GM21825 (cell line): ENCODE results near the gene MTHFD2.
"Not testable (repeated sequence)": the region's sequence is repeated elsewhere in the genome, so short reads cannot be mapped to it uniquely, and the experiment has no call there.

Source experiments
- ATAC-seq: cut with Tn5 transposase; IDR thresholded peaks from one replicate; pipeline ENCODE4 v1.9.1; 2021; ENCODE audit warnings: mild to moderate bottlenecking, moderate library complexity; ENCODE audit not compliant: unreplicated experiment

The MTHFD2 gene

GRCh38 chr2:74198461-74199274 is at the start of gene MTHFD2:
Gene MTHFD2, plus strand, starts transcription at chr2:74198615. Its CDS starts 27 bp downstream, at chr2:74198642.
- peak; percentile 83 for ATAC-seq

GRCh38 chr2:74149247-74149525 is 49.2 kb upstream of the MTHFD2 start:
- ATAC-seq: no peak

GRCh38 chr2:74149570-74150319 is 48.7 kb upstream of the MTHFD2 start:
- no peak for ATAC-seq

- ATAC-seq: no peak
Observed at GRCh38 chr2:74152954-74153353, 45.5 kb upstream of the MTHFD2 start.

GRCh38 chr2:74155830-74156229 is 42.6 kb upstream of the MTHFD2 start:
- no peak for ATAC-seq

- ATAC-seq: no peak
Observed at GRCh38 chr2:74162951-74163350, 35.5 kb upstream of the MTHFD2 start.

GRCh38 chr2:74164761-74165160 is 33.7 kb upstream of the MTHFD2 start:
- ATAC-seq: no peak

- ATAC-seq: no peak
Observed at GRCh38 chr2:74168739-74169138, 29.7 kb upstream of the MTHFD2 start.

GRCh38 chr2:74174909-74175308 is 23.5 kb upstream of the MTHFD2 start:
- no peak for ATAC-seq

- ATAC-seq: no peak
Observed at GRCh38 chr2:74177696-74178095, 20.7 kb upstream of the MTHFD2 start.

GRCh38 chr2:74178211-74179062 is 20.0 kb upstream of the MTHFD2 start, which contains the start of gene MOB1A:
Gene MOB1A, minus strand, starts transcription at chr2:74178879. Its CDS starts 205 bp downstream, at chr2:74178674.
- ATAC-seq: peak; percentile 80

- ATAC-seq: peak; percentile 2
Observed at GRCh38 chr2:74179063-74179865, 19.2 kb upstream of the MTHFD2 start.

GRCh38 chr2:74181739-74182138 is 16.7 kb upstream of the MTHFD2 start:
- peak; percentile 35 for ATAC-seq

GRCh38 chr2:74183878-74184277 is 14.5 kb upstream of the MTHFD2 start:
- ATAC-seq: no peak

- peak; percentile 55 for ATAC-seq
Observed at GRCh38 chr2:74186038-74186437, 12.4 kb upstream of the MTHFD2 start.

- ATAC-seq: not testable (repeated sequence)
Observed at GRCh38 chr2:74186706-74187105, 11.7 kb upstream of the MTHFD2 start.

- ATAC-seq: no peak
Observed at GRCh38 chr2:74188018-74188601, 10.3 kb upstream of the MTHFD2 start.

- no peak for ATAC-seq
Observed at GRCh38 chr2:74188696-74189095, 9.7 kb upstream of the MTHFD2 start.

- ATAC-seq: no peak
Observed at GRCh38 chr2:74191596-74192380, 6.6 kb upstream of the MTHFD2 start.
